ENCODE data around the gene KDM8.

KDM8 gene

GRCh38 chr16:27203507-27204311 lies at the start of gene KDM8:
KDM8 (plus strand) TSS chr16:27203526; CDS start chr16:27210124, 6,598 bp downstream.
- DNase-seq (ENCODE audit: low read depth in 3 of 3), result peak; percentile 99 to 100 (median 99)

- peak; percentile 51 to 77 (median 55) for DNase-seq (ENCODE audit: low read depth in 3 of 3)
These were observed 48.4 kb upstream of the KDM8 start for GRCh38 chr16:27154705-27155521.

GRCh38 chr16:27156579-27156978 lies 46.7 kb upstream of the KDM8 start:
- DNase-seq (ENCODE audit: low read depth in 3 of 3), result no peak

- no peak for DNase-seq (ENCODE audit: low read depth in 3 of 3)
These were observed 41.9 kb upstream of the KDM8 start for GRCh38 chr16:27161398-27161797.

GRCh38 chr16:27164352-27164751 lies 39.0 kb upstream of the KDM8 start:
- no peak for DNase-seq (ENCODE audit: low read depth in 3 of 3)

GRCh38 chr16:27165576-27165975 lies 37.8 kb upstream of the KDM8 start:
- no peak for DNase-seq (ENCODE audit: low read depth in 3 of 3)

GRCh38 chr16:27168790-27169189 lies 34.5 kb upstream of the KDM8 start:
- DNase-seq (ENCODE audit: low read depth in 3 of 3), result no peak

- DNase-seq (ENCODE audit: low read depth in 3 of 3), result peak in 2 of 3 experiments; percentile 21 to 76
These were observed 33.7 kb upstream of the KDM8 start for GRCh38 chr16:27169511-27170071.

- no peak for DNase-seq (ENCODE audit: low read depth in 3 of 3)
These were observed 31.7 kb upstream of the KDM8 start for GRCh38 chr16:27171584-27171983.

GRCh38 chr16:27174007-27174406 lies 29.3 kb upstream of the KDM8 start:
- peak in 1 of 3 experiments; percentile 40 for DNase-seq (ENCODE audit: low read depth in 3 of 3)

- no peak for DNase-seq (ENCODE audit: low read depth in 3 of 3)
These were observed 28.5 kb upstream of the KDM8 start for GRCh38 chr16:27174798-27175197.

GRCh38 chr16:27175888-27176287 lies 27.4 kb upstream of the KDM8 start:
- DNase-seq (ENCODE audit: low read depth in 3 of 3), result no peak

- peak in 1 of 3 experiments; percentile 35 for DNase-seq (ENCODE audit: low read depth in 3 of 3)
These were observed 26.1 kb upstream of the KDM8 start for GRCh38 chr16:27177031-27177774.

GRCh38 chr16:27179500-27180072 lies 23.7 kb upstream of the KDM8 start:
- DNase-seq (ENCODE audit: low read depth in 3 of 3), result peak; percentile 65 to 87 (median 72)

- no peak for DNase-seq (ENCODE audit: low read depth in 3 of 3)
These were observed 22.1 kb upstream of the KDM8 start for GRCh38 chr16:27181019-27181790.

GRCh38 chr16:27182906-27183405 lies 20.4 kb upstream of the KDM8 start:
- DNase-seq (ENCODE audit: low read depth in 3 of 3), result no peak

- no peak for DNase-seq (ENCODE audit: low read depth in 3 of 3)
These were observed 17.6 kb upstream of the KDM8 start for GRCh38 chr16:27185776-27186130.

- DNase-seq (ENCODE audit: low read depth in 3 of 3), result no peak
These were observed 14.7 kb upstream of the KDM8 start for GRCh38 chr16:27188633-27189032.

GRCh38 chr16:27189335-27189972 lies 13.9 kb upstream of the KDM8 start:
- no peak for DNase-seq (ENCODE audit: low read depth in 3 of 3)

- DNase-seq (ENCODE audit: low read depth in 3 of 3), result no peak
These were observed 12.9 kb upstream of the KDM8 start for GRCh38 chr16:27190316-27190871.
